ENCODE data around the gene R3HDML. TPM values are rescaled to one million over a fixed set of nuclear protein-coding genes. Genes with fewer than 3 reads are reported as not detected.
A peak's percentile ranks its signal among the peaks of the same experiment; 100 is the strongest.

R3HDML gene
- total and polyA plus RNA-seq, 2 of the 13 experiments (the other 11 are each of a cell fraction or from before 2014, with no cell fraction given): not detected

DNA sequence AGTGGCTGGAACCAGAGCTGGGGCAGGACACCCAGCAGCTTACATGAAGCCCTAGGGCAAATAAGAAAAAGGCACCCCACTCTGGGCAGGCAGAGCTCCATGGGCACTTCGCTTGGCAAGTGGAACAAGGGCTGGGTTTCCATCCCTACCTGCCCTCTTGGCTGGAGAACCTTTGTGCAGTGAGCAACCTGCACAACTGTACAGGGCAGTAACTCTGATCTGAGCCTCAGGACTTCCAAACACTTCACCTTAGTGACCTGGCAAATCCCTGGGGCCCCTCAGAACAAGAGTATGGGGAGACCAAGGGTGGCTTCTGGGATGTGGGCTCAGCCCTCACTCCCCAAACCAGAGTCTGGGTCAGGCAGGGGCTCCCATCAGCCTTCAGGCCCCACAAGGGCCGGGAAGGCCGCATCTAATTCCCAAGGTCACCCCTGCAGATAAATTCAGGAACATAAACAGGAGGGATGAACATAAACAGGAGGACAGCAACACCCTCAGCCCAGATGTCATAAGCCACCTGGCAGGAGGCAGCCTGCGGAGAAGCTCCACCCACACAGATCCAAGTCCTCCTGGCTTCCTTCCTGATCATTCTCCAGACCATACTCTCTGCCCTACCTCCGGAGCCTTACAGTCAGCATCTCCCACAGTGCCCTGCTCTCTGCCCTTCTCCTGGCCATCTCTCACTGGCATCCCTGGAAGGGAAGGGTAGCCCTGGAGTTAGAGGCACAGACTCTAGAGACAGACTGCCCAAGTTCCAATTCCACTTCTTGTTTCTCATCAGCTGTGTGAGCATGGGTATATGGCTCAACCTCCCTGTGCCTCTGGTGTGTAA is 56.1 kb downstream of the R3HDML start (continued):
- no peak for TF ChIP-seq PAF1 (CRISPR knock-in tag; IDR thresholded peaks at IDR 0.05)
- TF ChIP-seq, protein P1, sequence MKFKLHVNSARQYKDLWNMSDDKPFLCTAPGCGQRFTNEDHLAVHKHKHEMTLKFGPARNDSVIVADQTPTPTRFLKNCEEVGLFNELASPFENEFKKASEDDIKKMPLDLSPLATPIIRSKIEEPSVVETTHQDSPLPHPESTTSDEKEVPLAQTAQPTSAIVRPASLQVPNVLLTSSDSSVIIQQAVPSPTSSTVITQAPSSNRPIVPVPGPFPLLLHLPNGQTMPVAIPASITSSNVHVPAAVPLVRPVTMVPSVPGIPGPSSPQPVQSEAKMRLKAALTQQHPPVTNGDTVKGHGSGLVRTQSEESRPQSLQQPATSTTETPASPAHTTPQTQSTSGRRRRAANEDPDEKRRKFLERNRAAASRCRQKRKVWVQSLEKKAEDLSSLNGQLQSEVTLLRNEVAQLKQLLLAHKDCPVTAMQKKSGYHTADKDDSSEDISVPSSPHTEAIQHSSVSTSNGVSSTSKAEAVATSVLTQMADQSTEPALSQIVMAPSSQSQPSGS (CRISPR knock-in tag; IDR thresholded peaks at IDR 0.05): no peak; the same call in 1 of the 2 replicates
- no peak for TF ChIP-seq MTA3 (CRISPR knock-in tag; IDR thresholded peaks at IDR 0.05)
- no peak; the same call in 1 of the 2 replicates for TF ChIP-seq FOXK2 (IDR thresholded peaks at IDR 0.05)
- 0 out of 2 replicates have a peak, but pooled peaks have one; percentile 55 for TF ChIP-seq HNRNPL (IDR thresholded peaks at IDR 0.05; ENCODE audit: low read depth, low read length)
- TF ChIP-seq ZNF616 (CRISPR knock-in tag; IDR thresholded peaks at IDR 0.05; ENCODE audit: low read depth): no peak
- TF ChIP-seq ZNF747 (CRISPR knock-in tag; IDR thresholded peaks at IDR 0.05; ENCODE audit: borderline replicate concordance): no peak; the same call in none of the 2 replicates
- TF ChIP-seq SMC3 (IDR thresholded peaks at IDR 0.05; ENCODE audit: low read length): no peak
- TF ChIP-seq, protein P2, sequence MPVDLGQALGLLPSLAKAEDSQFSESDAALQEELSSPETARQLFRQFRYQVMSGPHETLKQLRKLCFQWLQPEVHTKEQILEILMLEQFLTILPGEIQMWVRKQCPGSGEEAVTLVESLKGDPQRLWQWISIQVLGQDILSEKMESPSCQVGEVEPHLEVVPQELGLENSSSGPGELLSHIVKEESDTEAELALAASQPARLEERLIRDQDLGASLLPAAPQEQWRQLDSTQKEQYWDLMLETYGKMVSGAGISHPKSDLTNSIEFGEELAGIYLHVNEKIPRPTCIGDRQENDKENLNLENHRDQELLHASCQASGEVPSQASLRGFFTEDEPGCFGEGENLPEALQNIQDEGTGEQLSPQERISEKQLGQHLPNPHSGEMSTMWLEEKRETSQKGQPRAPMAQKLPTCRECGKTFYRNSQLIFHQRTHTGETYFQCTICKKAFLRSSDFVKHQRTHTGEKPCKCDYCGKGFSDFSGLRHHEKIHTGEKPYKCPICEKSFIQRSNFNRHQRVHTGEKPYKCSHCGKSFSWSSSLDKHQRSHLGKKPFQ (CRISPR knock-in tag; IDR thresholded peaks at IDR 0.05; ENCODE audit: insufficient replicate concordance): no peak
- no peak for TF ChIP-seq RBM22 (optimal IDR thresholded peaks at IDR 0.05; ENCODE audit: low read length)
- TF ChIP-seq FOXA3 (CRISPR knock-in tag; IDR thresholded peaks at IDR 0.05): peak; percentile 79
- TF ChIP-seq SRSF9 (IDR thresholded peaks at IDR 0.05; ENCODE audit: borderline replicate concordance, insufficient read depth, low read depth, low read length, poor library complexity, severe bottlenecking): no peak
- TF ChIP-seq IRF2 (CRISPR knock-in tag; IDR thresholded peaks at IDR 0.05): peak; percentile 45; the same call in 1 of the 2 replicates
- TF ChIP-seq, protein P3, sequence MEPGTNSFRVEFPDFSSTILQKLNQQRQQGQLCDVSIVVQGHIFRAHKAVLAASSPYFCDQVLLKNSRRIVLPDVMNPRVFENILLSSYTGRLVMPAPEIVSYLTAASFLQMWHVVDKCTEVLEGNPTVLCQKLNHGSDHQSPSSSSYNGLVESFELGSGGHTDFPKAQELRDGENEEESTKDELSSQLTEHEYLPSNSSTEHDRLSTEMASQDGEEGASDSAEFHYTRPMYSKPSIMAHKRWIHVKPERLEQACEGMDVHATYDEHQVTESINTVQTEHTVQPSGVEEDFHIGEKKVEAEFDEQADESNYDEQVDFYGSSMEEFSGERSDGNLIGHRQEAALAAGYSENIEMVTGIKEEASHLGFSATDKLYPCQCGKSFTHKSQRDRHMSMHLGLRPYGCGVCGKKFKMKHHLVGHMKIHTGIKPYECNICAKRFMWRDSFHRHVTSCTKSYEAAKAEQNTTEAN (CRISPR knock-in tag; conservative IDR thresholded peaks at IDR 0.05): 0 out of 2 replicates have a peak, but pooled peaks have one; percentile 16
- TF ChIP-seq PAWR (CRISPR knock-in tag; IDR thresholded peaks at IDR 0.05; ENCODE audit: borderline replicate concordance): no peak
- peak; percentile 70; the same call in 1 of the 2 replicates for TF ChIP-seq FOXC1 (CRISPR knock-in tag; IDR thresholded peaks at IDR 0.05; ENCODE audit: borderline replicate concordance)
- peak; percentile 59; the same call in 1 of the 2 replicates for TF ChIP-seq ARNT2 (CRISPR knock-in tag; IDR thresholded peaks at IDR 0.05; ENCODE audit: low read depth)
- TF ChIP-seq NR2F2 (IDR thresholded peaks at IDR 0.05; ENCODE audit: borderline replicate concordance, low read depth): no peak; the same call in 1 of the 2 replicates
- no peak for TF ChIP-seq CHD2 (IDR thresholded peaks at IDR 0.05; ENCODE audit: low read depth, low read length)
- peak; percentile 85 for TF ChIP-seq ZNF878 (CRISPR knock-in tag; IDR thresholded peaks at IDR 0.05)
- no peak for TF ChIP-seq PRMT3 (CRISPR knock-in tag; IDR thresholded peaks at IDR 0.05; ENCODE audit: borderline replicate concordance, low read depth)
- TF ChIP-seq PAX8 (CRISPR knock-in tag; IDR thresholded peaks at IDR 0.05; ENCODE audit: borderline replicate concordance): no peak; the same call in 1 of the 2 replicates

All from HepG2 (cell line).